Kidney glomerular epithelial cell (primary cell): ENCODE measurements around the gene DUSP14.

ENCODE experiments used
- DNase-seq: peaks from one replicate; lab custom pipeline; 2025; lab: John Stamatoyannopoulos, UW

The DUSP14 gene

DNA sequence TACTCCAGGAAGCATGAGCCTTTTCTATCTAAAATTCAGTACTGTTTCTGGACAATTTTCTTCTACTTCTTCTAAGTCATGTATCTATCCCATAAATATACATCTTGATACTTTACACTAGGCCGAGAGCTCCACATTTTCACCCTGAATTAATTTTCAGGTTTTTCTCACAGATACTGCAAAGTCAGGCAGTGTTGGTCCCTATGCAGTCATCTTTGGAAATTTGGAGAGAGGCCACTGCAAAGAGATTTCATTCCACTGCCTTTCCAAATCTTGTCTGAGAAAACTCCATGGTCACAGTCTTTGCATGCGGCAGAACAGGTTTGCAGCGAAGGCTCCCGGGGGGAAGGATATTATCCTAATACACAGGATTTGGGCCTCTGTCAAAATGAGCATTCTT lies 28.2 kb downstream of the DUSP14 start:
- DNase-seq: no peak

DNA sequence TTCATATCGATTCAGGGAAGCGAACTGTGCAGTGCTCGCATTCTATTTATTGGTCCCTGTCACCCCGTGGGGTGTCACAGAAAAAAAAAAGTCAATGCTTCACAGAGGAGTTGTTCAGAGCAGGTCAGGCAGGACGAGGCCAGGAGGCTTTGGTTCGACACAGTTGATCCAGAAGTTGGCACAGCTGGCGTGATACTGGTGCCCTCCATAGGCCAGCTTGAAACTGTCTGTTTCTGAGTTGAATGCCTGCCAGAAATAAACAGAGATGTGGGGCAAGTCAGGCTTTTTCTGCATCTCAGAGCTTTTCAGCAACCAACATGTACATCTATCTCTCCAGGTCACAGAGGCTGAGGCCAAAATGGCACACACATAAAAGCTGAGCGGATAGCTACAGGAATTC lies 29.1 kb downstream of the DUSP14 start:
- DNase-seq: no peak

DNA sequence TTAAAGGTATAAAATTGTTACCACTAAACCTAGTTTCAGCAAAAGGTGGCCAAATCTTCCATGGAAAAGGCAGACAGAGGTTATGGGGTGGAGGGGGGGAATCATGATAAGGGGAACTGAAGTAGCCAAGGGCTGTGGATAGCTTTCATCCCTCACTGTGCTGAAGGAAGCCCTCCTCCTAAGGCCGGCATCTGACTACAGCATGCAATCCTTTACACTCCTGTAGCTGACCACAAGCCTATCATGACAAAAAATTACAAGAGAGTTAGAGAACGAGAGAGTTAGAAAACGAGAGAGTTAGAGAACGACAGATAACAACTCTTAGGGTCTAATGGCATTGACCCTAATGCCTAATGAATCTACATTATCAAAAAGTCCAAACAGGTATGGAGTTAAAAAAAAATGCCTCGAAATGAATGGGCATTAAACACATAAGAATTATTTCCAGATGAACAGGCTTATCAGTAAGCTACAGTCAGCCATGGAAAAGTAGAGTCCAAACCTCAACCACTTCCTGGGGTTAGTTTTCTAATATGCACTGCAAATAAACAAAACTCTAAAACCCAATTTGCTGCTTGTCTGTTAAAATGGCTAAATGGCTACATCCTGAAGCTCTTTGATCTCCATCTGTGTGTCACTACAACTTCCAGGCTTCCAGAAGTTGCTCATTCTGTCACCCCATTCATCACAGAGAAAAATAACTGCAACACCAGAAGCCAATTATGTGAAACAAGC lies 29.7 kb downstream of the DUSP14 start:
- no peak for DNase-seq

DNA sequence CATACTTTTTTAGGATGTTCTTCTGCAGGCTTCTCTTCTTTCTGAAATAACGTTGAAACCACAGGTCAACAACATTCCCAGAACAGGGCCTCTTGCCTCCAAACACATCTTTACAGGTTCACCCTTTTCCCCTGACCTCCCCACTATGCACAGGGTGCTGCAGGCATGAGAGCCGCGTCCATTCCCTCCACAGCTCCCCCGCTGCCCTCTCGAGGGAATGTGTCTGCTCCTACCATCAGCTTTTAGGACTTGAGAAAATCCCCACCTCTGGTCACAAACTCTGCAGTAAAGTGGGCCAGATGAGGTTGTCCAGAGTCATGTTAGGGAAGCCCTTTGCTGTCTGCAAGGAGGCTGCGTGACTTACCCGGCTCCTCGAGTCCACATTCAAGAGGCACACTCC lies 30.5 kb downstream of the DUSP14 start:
- no peak for DNase-seq

DNA sequence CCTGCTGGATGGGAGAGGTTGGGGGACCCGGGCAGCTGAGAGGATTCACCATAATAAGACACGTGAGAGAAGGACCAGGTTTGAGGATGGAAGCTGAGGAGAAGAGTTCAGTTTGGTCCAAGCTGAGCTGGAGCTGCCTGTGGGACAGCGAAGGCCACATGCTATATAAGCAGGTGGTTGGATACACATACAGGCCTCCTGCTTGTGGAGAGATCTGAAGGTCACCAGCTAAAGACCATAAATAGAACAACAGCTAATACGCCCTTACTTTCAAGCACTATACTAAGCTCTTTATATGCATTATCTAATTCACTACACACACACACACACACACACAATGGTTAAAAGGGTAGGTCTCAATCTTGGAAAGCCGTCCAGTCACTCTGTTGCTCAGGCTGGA lies 32.1 kb downstream of the DUSP14 start:
- DNase-seq: no peak

DNA sequence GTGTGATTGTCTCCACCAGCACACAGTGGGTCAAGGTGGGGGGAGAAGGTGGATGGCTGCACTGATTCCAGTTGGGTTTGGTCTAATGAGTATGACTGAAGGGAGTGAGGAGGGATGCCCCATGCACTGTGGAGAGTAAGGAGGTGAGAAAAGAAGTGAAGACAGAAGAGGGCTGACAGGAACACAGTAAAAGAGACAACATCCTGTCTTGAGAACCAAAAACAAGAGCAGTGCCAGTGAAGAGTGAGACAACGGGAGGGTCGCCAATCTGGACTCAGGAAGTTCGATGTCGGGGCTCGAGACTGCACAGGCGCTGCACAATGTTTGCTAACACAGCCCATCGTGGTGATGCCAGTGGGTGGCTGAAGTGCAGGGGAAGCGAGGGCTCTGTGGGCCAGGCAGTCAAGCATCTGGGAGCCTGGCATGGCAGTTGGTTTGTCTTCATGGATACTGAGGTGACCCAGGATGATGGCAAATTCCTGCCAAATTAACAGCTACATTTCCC lies 34.1 kb downstream of the DUSP14 start:
- DNase-seq: no peak

DNA sequence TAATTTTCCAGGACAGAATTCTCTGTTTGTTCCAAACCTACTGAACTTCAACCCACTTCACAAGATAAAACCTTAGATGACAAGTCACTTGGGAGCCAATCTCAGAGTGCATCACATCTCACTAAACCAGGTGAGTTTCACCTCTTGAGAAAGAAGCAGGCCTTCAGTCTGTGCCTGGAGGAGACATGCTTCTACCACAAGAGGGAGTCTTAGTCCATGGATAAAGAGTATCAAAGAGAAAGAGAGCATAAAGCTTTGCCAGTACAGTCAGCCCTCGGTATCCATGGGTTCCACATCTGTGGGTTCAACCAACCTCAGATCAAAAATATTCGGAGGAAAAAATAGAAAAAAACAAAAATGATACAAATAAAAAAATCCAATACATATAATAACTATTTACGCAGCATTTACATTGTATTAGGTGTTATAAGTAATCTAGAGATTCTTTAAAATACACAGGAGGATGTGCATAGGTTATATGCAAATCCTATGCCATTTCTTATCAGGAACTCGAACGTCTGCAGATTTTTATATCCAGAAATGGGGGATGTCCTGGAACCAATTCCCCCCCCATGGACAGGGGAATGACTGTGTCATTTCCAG lies 37.7 kb downstream of the DUSP14 start:
- peak; percentile 57 for DNase-seq

DNA sequence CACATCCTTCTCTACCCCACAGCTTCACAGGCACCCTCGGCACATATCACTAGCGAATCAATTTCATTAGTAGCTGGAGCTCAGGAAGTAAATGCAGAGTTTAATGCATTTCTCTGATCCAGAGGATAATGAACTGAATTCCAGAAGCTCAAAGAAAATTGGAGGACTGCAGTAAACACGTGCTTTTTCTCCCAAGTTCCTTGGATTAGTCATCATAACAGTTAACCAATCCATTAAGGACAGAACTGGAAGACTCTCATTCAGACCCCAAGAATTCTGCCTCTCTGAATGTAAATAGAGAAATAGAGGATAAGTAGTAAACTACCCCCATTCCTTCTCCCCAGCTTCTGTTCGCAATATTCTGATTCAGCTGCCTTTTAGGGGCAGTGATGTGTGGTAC lies 40.7 kb downstream of the DUSP14 start:
- no peak for DNase-seq

DNA sequence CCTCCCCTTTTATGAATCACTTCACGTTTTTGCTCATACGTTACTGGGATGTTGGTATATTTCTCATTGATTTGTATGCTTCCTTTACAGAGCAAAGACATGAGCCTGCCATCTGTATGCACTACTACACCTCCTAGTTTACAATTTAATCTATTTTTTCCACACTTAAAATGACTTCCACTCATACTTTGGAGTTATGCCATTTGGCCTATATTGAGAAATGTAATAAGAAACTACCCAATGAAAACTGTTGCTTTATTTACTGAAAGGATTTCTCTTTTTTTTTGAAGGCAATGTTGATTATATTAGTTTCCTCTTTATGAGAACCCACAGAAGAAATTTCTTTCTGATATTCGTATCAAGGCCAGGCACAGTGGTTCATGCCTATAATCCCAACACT lies 43.1 kb downstream of the DUSP14 start:
- no peak for DNase-seq

DNA sequence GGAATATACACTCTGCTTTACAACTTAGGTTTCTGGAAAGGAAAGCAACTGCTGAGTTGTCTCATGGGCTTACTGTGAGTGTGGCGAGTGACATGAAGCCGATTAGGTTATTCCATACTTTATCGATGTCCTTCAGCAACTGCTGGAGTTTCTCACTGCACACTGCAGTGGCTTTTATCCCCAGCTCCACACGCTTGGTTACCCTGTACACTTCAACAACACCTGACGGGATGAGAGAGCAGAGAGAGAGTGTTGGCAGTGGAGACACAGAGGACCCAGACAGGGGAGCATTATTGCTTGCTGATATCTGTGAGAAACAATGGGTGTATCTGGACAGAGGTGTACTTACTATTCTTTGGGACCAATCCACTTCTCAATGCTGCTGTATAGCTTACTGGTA lies 46.2 kb downstream of the DUSP14 start:
- no peak for DNase-seq

DNA sequence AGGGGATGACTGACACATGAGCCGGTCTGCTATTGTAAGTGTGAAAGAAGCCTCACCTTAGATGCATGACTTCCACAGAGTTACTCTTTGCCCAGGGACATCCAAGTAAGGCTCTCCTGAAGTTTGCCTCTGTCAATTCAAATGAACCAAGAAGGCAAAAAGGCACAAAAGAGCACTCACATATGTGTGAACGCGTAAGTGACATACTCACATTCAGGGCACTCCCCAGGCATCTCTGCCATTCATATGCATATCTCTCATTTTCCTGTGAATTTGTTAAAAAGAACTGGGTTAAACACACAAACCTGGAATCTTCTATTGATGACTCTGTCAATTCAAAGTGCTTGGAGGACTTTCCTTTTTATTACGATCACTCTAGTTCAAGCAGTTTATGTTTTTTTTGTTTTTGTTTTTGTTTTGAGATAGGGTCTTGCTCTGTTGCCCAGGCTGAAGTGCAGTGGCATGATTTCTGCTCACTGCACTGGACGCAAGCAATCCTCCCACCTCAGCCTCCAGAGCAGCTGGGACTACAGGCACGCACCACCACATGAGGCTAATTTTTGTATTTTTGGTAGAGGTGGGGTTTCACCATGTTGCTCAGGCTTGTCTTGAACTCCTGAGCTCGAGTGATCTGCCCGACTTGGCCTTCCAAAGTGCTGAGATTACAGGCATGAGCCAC lies 49.4 kb downstream of the DUSP14 start:
- no peak for DNase-seq

DNA sequence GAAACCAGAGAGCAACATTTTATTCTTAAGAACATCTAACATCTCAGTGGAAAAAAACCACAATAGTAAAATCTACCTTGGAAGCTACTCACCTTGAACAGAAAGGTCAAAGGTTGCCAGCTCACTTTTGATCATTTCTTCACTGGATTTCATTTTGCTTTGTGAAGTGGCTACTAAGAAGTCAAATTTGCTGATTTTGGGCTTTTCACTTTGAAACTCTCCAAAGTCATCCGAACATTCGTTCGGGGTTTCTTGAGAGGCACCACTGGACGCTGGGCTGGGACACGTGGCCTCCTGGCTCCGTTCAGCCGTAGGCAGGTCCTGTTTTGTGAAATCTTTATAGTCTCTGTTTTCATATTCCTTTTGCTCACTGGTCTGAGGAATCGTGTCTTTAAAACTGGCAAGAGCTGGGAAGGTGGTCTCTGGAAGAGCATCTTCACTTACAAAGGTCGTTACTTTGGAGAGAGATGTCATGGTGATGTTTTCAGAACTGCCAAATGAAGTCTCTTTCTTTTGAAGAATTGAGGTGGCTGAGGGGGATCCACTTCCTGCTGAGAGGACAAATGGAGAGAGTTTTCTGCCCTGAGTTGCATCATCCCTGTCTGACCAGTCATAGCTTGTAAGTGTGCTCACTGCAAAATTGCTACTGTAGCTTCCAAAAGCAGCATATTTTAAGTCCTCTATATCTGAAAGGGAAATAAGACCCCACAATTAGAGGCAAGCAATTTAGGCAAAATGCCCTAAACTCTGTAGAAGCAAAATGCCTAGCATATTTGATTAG lies 52.4 kb downstream of the DUSP14 start:
- peak; percentile 22 for DNase-seq

DNA sequence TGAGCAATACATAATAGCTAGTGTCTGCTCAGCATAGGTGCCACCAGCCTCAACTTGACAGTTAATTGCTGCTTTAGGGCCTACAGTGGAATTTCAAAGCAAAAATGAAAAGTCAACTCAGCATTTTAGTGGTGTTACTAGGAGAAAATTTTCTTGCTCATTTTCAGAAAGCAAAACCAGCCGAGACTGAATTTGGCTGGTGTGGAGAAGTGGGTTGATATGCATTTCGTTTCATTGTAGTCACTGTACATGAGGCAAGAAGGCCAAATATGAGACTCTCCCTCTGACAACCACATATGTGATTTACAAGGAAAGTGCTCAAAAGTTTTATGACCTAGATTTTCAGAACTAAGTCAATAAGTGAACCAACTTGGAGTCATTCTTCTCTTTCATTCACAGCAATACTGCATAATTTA lies 54.0 kb downstream of the DUSP14 start:
- no peak for DNase-seq

DNA sequence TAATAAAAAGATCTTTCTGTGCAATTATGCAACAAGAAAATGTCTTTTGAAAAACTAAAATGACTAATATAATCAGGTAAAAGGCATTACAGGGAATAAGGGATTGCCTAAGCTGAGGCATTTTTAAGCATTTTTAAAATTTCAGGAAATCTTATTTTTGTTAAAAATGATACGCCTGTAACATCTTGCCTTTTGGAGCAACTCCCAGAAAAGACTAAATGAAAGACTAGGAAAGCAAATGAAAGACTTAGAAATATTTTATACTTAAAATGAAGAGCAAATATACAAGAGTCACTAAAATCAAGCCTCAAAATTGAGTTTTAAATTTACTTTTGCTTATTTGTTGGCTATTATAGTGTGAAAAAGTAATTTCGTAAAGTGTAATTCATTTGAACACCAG lies 55.8 kb downstream of the DUSP14 start:
- DNase-seq: no peak

DNA sequence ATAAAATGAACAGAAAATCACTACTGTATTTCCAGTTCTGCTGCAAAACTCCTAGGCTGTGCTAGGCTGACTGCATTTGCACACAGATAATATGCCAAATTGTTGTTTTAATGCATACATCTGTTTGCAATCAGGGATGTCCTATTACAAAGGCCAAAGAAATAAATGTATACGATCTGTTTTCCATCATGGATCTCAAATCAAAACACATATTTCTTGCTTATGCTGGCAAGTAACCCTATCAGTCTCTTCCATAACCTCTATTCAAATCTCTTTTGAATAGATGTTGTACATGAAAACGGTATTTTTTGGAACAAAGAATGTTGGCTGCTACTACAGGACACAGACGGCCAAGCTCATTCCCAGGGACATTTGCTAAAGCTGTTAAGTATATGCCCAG lies 56.6 kb downstream of the DUSP14 start:
- no peak for DNase-seq

DNA sequence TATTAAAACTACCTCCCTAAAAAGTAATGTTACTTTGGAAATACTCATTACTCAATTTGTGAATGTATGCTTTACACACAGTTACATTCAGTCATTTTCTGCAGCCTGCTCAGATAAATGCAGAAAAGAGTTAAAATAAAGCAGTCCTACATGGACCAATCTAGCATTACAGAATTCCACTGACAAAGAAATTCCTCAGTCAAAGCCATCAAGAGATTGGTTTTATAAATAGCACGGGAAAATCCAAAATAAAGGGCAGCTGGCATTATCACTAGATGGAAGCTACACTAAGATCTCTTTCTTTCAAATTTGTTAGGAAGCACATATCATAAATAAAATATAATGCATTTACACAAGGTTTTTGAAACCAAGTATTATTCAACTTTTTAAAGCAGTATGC lies 58.3 kb downstream of the DUSP14 start:
- no peak for DNase-seq

DNA sequence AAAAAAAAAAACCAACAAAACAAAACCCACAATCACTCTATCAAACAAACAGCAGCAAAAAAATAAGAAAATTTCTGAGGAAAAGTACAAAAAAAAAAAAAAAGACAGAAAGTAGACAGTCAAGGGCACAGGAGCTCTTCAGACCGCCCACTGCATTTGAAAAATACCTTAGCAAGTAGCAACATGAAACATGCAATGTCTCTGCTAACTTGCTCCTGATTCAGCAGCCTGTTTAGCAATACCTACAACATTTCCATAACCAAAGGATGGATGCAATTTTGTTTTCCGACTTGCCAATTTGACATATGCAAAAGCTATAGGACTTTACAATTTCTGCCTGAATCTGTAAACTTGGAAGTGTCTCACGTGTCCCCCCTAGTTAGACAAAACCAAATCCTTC lies 62.1 kb downstream of the DUSP14 start:
- no peak for DNase-seq

DNA sequence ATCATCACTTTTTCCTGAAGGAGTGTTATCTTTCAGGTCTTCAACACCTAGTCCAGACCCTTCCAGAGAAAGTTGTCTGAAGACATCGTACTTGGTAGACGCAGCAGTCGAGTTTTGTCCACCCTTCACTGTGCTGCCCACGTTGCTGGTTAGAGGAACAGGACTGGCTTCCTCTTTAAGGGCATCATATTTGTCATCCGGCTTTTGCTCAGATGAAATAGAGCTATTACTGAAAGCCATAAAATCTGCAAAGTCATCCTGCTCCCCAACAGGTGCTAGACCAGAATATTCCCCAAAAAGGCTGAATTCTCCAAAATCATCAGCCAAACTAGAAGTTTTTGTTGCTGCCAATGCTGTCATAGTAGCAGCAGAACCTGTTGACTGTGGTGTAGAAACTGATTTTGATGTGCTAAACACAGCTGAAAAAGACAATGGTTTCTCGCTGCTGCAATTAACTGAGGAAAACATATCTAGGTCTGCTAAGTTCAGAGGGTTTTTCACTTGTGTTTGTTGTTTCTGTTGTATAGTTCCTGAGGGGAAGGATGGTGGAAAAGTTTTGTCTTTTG lies 63.8 kb downstream of the DUSP14 start:
- DNase-seq: no peak

DNA sequence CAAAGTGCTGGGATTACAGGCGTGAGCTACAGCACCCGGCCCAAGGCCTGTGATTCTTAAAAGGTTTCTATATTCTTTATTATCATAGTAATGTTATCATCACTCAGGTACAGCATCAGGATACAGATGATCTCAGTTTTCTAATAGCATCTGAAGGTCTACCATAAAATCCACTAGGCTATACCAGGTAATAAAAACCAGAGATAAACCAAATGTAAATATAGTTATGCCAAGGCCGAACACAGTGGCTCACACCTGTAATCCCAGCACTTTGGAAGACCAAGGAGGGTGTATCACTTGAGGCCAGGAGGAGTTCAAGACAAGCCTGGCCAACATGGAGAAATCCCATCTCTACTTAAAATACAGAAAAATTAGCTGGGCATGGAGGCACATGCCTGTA lies 65.7 kb downstream of the DUSP14 start:
- no peak for DNase-seq

DNA sequence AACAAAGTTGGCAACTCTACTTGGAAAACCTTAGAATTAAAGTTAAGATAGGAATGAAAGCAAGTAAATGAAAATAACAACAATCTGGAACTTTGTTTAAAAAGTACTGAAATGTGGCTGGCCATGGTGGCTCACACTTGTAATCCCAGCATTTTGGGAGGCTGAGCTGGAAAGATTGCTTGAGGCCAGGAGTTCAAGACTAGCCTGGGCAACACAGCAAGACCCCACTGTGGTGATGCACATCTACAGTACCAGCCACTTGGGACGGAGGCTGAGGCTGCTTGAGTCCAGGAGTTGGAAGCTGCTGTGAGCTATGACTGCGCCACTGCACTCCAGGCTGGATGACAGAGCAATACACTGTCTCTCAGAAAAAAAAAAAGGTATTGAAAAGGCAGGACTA lies 67.8 kb downstream of the DUSP14 start:
- DNase-seq: no peak

DNA sequence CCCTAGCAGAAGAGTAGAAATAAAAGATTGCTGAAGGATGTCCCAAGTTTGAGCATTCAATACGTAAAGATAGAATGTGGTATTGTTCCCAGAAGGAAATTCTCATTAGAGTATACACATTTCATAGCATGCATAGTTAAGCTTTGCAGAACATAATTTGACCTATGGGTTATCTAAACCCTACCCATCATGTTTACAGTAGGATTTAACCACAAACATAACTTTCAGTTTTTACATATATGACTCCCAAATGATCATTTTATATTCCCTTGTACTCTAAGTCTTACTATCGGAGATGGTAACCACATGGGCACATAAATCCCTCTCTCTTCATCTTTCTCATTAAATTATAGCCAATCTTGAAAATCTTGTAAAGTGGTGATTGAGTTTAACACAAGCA lies 68.6 kb downstream of the DUSP14 start:
- no peak for DNase-seq
